ENCODE data around the gene LOXL3. TPM values are rescaled to one million over a fixed set of nuclear protein-coding genes. Genes with fewer than 3 reads are reported as not detected.

The LOXL3 gene
- total RNA-seq, 1 experiment from 2014 or later = 4.1 TPM

DNA sequence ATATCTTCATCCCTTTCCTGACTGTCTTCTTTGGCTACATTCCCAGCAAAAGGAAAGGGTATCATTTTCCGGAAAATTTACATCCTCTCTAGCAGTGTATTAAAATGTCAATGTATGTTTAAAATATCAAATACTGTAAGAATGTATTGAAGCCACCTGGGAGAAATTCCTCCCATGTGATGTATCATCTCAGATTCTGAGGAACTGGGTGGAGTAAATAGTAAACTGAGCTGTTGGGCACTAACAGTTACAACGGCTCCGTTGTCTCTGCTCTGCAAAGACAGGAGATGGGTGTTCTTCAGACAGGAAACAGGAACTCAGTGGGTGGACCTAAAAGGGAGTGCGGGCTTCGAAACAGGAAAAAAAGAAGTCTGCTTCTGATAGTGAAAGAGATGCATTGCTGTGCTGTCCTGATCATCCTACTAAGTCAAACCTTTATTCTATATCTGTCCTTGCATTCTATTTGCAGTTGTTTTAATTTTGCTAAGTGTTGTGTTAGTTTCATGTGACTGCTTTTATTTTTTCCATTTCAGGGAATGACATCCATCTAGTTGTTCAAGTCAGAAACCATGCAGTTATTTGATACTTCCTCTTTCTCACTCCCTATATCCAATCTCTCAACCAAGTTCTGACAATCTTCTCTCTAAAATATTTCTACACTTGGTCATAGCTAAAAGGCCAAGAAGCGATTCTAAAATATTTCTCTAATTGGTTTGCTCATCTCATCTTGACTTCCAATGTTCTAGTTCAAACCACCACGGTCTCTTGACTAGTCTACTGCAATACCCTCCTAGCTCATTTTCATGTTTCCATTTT, 20.2 kb upstream of the LOXL3 start:
- ATAC-seq (no peak), DNase-seq (ENCODE audit: low read depth, low spot score) (no peak)
- no peak overlapping the region for H3K4me2 ChIP-seq (ENCODE audit: low read length)
- no peak overlapping the region for H3K4me3 ChIP-seq (replicated peaks in 1 of 2; ENCODE audit: low read depth in 1 of 2, low read length in 2 of 2)
- H3K27me3 ChIP-seq (ENCODE audit: insufficient read depth, low read length) = no peaks in the 10 kb centered on the region
- H3K9me2 ChIP-seq (ENCODE audit: insufficient read depth) = no peaks in the 10 kb centered on the region
- H3K9ac ChIP-seq (ENCODE audit: low read length) = no peak overlapping the region
- H3K4me1 ChIP-seq (ENCODE audit: control insufficient read depth in 1 of 2, insufficient read depth in 2 of 2, low read length in 2 of 2) = peaks cover 0 to 3% of the 10 kb centered on the region in 2 experiments; a peak in 1 of 4 replicates
- ChIA-PET CTCF (no interaction called here), RAD21 (ENCODE audit: low non-redundant PET in 1 of 2, low total read pairs in 2 of 2, uncharacterized antibody in 2 of 2, unreplicated experiment in 2 of 2) (no interaction called here), POLR2A (no interaction called here)
- no peak for TF ChIP-seq RAD21 (IDR thresholded peaks at IDR 0.05; ENCODE audit: low read depth)
- TF ChIP-seq SIN3A (IDR thresholded peaks at IDR 0.05; ENCODE audit: low read depth) = no peak
- TF ChIP-seq EZH2phosphoT487 (IDR thresholded peaks at IDR 0.05; ENCODE audit: borderline replicate concordance) = no peak
- TF ChIP-seq POLR2AphosphoS5 (IDR thresholded peaks at IDR 0.05; ENCODE audit: low read depth, low read length) = no peak
- TF ChIP-seq, protein P1, sequence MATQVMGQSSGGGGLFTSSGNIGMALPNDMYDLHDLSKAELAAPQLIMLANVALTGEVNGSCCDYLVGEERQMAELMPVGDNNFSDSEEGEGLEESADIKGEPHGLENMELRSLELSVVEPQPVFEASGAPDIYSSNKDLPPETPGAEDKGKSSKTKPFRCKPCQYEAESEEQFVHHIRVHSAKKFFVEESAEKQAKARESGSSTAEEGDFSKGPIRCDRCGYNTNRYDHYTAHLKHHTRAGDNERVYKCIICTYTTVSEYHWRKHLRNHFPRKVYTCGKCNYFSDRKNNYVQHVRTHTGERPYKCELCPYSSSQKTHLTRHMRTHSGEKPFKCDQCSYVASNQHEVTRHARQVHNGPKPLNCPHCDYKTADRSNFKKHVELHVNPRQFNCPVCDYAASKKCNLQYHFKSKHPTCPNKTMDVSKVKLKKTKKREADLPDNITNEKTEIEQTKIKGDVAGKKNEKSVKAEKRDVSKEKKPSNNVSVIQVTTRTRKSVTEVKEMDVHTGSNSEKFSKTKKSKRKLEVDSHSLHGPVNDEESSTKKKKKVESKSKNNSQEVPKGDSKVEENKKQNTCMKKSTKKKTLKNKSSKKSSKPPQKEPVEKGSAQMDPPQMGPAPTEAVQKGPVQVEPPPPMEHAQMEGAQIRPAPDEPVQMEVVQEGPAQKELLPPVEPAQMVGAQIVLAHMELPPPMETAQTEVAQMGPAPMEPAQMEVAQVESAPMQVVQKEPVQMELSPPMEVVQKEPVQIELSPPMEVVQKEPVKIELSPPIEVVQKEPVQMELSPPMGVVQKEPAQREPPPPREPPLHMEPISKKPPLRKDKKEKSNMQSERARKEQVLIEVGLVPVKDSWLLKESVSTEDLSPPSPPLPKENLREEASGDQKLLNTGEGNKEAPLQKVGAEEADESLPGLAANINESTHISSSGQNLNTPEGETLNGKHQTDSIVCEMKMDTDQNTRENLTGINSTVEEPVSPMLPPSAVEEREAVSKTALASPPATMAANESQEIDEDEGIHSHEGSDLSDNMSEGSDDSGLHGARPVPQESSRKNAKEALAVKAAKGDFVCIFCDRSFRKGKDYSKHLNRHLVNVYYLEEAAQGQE (IDR thresholded peaks at IDR 0.05; ENCODE audit: low read depth) = no peak
- TF ChIP-seq EGR1 (IDR thresholded peaks at IDR 0.05; ENCODE audit: low read depth) = no peak
- TF ChIP-seq ZFX (IDR thresholded peaks at IDR 0.05) = no peak
- TF ChIP-seq SP1 (IDR thresholded peaks at IDR 0.05; ENCODE audit: low read depth) = no peak
- no peak for TF ChIP-seq ATF3 (IDR thresholded peaks at IDR 0.05)
- no peak for TF ChIP-seq JUND (IDR thresholded peaks at IDR 0.05)
- no peak for TF ChIP-seq EZH2 (IDR thresholded peaks at IDR 0.05)
- TF ChIP-seq ELF1 (IDR thresholded peaks at IDR 0.05; ENCODE audit: borderline replicate concordance, low read depth) = no peak
- TF ChIP-seq, protein P2, sequence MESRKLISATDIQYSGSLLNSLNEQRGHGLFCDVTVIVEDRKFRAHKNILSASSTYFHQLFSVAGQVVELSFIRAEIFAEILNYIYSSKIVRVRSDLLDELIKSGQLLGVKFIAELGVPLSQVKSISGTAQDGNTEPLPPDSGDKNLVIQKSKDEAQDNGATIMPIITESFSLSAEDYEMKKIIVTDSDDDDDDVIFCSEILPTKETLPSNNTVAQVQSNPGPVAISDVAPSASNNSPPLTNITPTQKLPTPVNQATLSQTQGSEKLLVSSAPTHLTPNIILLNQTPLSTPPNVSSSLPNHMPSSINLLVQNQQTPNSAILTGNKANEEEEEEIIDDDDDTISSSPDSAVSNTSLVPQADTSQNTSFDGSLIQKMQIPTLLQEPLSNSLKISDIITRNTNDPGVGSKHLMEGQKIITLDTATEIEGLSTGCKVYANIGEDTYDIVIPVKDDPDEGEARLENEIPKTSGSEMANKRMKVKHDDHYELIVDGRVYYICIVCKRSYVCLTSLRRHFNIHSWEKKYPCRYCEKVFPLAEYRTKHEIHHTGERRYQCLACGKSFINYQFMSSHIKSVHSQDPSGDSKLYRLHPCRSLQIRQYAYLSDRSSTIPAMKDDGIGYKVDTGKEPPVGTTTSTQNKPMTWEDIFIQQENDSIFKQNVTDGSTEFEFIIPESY (IDR thresholded peaks at IDR 0.05; ENCODE audit: extremely low read depth, insufficient replicate concordance, low read length) = no peak
- no peak for TF ChIP-seq FOSL1 (IDR thresholded peaks at IDR 0.05; ENCODE audit: low read depth)
- H2AFZ ChIP-seq (ENCODE audit: low read depth, low read length, poor library complexity, severe bottlenecking) = no peak overlapping the region
- no peaks in the 10 kb centered on the region for H3K79me2 ChIP-seq (ENCODE audit: insufficient read depth, low read length)
- no peak overlapping the region for H3K27ac ChIP-seq (ENCODE audit: low read depth, low read length)
- no peaks in the 10 kb centered on the region for H3K9me3 ChIP-seq (ENCODE audit: control insufficient read depth in 1 of 2, insufficient read depth in 1 of 2, low read depth in 1 of 2, low read length in 2 of 2)
- H3K36me3 ChIP-seq (ENCODE audit: control insufficient read depth in 1 of 2, insufficient read depth in 2 of 2, low read length in 2 of 2) = peaks cover 0 to 2% of the 10 kb centered on the region in 2 experiments; a peak in 1 of 4 replicates
- no peaks in the 10 kb centered on the region for H4K20me1 ChIP-seq (ENCODE audit: insufficient read depth)
- BruUV-seq (replicated peaks) = no TSS peak
- intact Hi-C loops (cut with micrococcal nuclease) = no loop called here
